ENCODE data around the gene TMPRSS6.

TMPRSS6 gene

DNA sequence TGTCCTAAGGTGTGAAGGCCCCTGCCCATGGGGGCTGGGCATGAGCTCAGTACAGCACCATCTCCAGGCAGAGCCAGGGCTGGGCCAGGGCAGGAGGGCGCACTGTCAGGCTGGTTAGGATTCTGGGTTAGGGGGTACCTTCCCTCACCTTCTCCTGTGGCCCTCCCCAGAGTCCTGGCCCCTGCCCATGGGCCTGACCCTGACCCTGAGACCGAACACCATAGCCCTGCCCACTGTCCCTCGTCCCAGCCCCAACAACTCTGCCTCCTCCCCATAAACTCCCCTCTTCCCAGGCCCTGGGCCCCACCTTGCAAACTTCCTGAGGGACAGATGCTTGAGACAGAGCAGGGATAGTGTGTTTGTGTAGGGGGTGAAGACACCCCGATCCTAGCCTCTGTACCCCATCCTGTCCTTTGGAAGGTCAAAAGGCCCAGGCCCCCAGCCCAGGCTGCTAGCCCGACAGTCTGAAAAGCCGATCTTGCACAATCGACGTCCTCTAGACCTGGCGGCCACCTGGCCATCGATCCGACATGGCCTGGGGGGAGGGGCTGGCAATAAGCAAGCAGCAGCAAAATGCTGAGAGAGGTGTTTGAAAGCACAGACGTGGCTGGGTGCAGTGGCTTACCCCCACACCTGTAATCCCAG is 2.7 kb upstream of the TMPRSS6 start:
- H3K27me3 ChIP-seq (ENCODE audit: insufficient read depth, insufficient read length), result no peaks in the 10 kb centered on the region
- no peak overlapping the region for H3K9ac ChIP-seq (ENCODE audit: insufficient read length, low read depth)
- H3K9me3 ChIP-seq (ENCODE audit: insufficient read depth, low read length), result no peaks in the 10 kb centered on the region
- no peak overlapping the region for H3K4me3 ChIP-seq (ENCODE audit: insufficient read length, low read depth)
- no peaks in the 10 kb centered on the region for H3K36me3 ChIP-seq (ENCODE audit: insufficient read depth, insufficient read length, low read length)
- DNase-seq (ENCODE audit: low read depth, low spot score), result no peak
- peaks cover 4% of the 10 kb centered on the region for H3K4me1 ChIP-seq (ENCODE audit: insufficient read depth, insufficient read length)
- TF ChIP-seq ZNF274 (IDR thresholded peaks at IDR 0.05; ENCODE audit: low read depth, low read length) (no peak), YY1 (IDR thresholded peaks at IDR 0.05; ENCODE audit: insufficient read depth, insufficient read length) (no peak), SUZ12 (IDR thresholded peaks at IDR 0.05; ENCODE audit: extremely low read depth, insufficient read depth, insufficient read length) (no peak)

- DNase-seq (ENCODE audit: low read depth, low spot score), result no peak
- Histone ChIP-seq H3K27me3 (ENCODE audit: insufficient read depth, insufficient read length) (no peaks in the 10 kb centered on the region), H3K4me1 (ENCODE audit: insufficient read depth, insufficient read length) (peaks cover 4% of the 10 kb centered on the region)
Observed at GRCh38 chr22:37111156-37111717, 1.7 kb upstream of the TMPRSS6 start.

GRCh38 chr22:37107816-37108621 is 1.5 kb downstream of the TMPRSS6 start:
- peaks cover 5% of the 10 kb centered on the region for H3K4me1 ChIP-seq (ENCODE audit: insufficient read depth, insufficient read length)
- TF ChIP-seq SUZ12 (IDR thresholded peaks at IDR 0.05; ENCODE audit: extremely low read depth, insufficient read depth, insufficient read length), result no peak
- no peak for TF ChIP-seq ZNF274 (IDR thresholded peaks at IDR 0.05; ENCODE audit: low read depth, low read length)
- no peak for TF ChIP-seq YY1 (IDR thresholded peaks at IDR 0.05; ENCODE audit: insufficient read depth, insufficient read length)
- no peak overlapping the region for H3K4me3 ChIP-seq (ENCODE audit: insufficient read length, low read depth)
- H3K9me3 ChIP-seq (ENCODE audit: insufficient read depth, low read length), result no peaks in the 10 kb centered on the region
- DNase-seq (ENCODE audit: low read depth, low spot score), result no peak
- H3K36me3 ChIP-seq (ENCODE audit: insufficient read depth, insufficient read length, low read length), result no peaks in the 10 kb centered on the region
- H3K27me3 ChIP-seq (ENCODE audit: insufficient read depth, insufficient read length), result no peaks in the 10 kb centered on the region
- H3K9ac ChIP-seq (ENCODE audit: insufficient read length, low read depth), result no peak overlapping the region

More at GRCh38 chr22:37111156-37111717, 1.7 kb upstream of the TMPRSS6 start:
- Histone ChIP-seq H3K9ac (ENCODE audit: insufficient read length, low read depth) (no peak overlapping the region), H3K36me3 (ENCODE audit: insufficient read depth, insufficient read length, low read length) (no peaks in the 10 kb centered on the region), H3K9me3 (ENCODE audit: insufficient read depth, low read length) (no peaks in the 10 kb centered on the region), H3K4me3 (ENCODE audit: insufficient read length, low read depth) (no peak overlapping the region)
- TF ChIP-seq YY1 (IDR thresholded peaks at IDR 0.05; ENCODE audit: insufficient read depth, insufficient read length) (no peak), SUZ12 (IDR thresholded peaks at IDR 0.05; ENCODE audit: extremely low read depth, insufficient read depth, insufficient read length) (no peak), ZNF274 (IDR thresholded peaks at IDR 0.05; ENCODE audit: low read depth, low read length) (no peak)

DNA sequence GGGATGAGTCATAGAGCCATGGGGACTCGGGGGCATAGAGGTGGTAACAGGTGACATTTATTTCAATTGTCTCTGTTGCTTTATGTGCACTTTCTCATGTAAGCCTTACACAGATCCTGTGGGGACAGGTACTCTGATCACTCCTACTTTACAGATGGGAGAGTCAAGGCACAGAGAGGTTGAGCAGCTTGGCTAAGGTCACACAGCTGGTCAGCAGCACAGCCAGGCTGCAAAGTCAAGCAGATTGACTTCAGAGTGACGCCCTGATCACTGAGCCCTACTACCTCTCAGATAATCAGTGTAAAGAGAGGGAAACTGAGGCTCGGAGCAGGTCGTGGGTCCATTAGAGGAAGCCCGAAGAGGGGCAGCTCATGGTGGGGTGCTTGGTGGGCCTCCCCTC is 3.5 kb downstream of the TMPRSS6 start:
- DNase-seq (ENCODE audit: low read depth, low spot score), result no peak
- Histone ChIP-seq H3K9me3 (ENCODE audit: insufficient read depth, low read length) (no peaks in the 10 kb centered on the region), H3K4me1 (ENCODE audit: insufficient read depth, insufficient read length) (peaks cover 5% of the 10 kb centered on the region), H3K4me3 (ENCODE audit: insufficient read length, low read depth) (no peak overlapping the region), H3K27me3 (ENCODE audit: insufficient read depth, insufficient read length) (no peaks in the 10 kb centered on the region), H3K9ac (ENCODE audit: insufficient read length, low read depth) (no peak overlapping the region), H3K36me3 (ENCODE audit: insufficient read depth, insufficient read length, low read length) (no peaks in the 10 kb centered on the region)
- no peak for TF ChIP-seq ZNF274 (IDR thresholded peaks at IDR 0.05; ENCODE audit: low read depth, low read length)
- TF ChIP-seq YY1 (IDR thresholded peaks at IDR 0.05; ENCODE audit: insufficient read depth, insufficient read length), result no peak
- no peak for TF ChIP-seq SUZ12 (IDR thresholded peaks at IDR 0.05; ENCODE audit: extremely low read depth, insufficient read depth, insufficient read length)

- H3K9ac ChIP-seq (ENCODE audit: insufficient read length, low read depth), result no peak overlapping the region
- no peaks in the 10 kb centered on the region for H3K9me3 ChIP-seq (ENCODE audit: insufficient read depth, low read length)
- DNase-seq (ENCODE audit: low read depth, low spot score), result no peak
- no peaks in the 10 kb centered on the region for H3K36me3 ChIP-seq (ENCODE audit: insufficient read depth, insufficient read length, low read length)
- H3K4me1 ChIP-seq (ENCODE audit: insufficient read depth, insufficient read length), result peaks cover 5% of the 10 kb centered on the region
- no peaks in the 10 kb centered on the region for H3K27me3 ChIP-seq (ENCODE audit: insufficient read depth, insufficient read length)
- H3K4me3 ChIP-seq (ENCODE audit: insufficient read length, low read depth), result no peak overlapping the region
- TF ChIP-seq SUZ12 (IDR thresholded peaks at IDR 0.05; ENCODE audit: extremely low read depth, insufficient read depth, insufficient read length) (no peak), YY1 (IDR thresholded peaks at IDR 0.05; ENCODE audit: insufficient read depth, insufficient read length) (no peak), ZNF274 (IDR thresholded peaks at IDR 0.05; ENCODE audit: low read depth, low read length) (no peak)
Observed at GRCh38 chr22:37105154-37105553, 4.4 kb downstream of the TMPRSS6 start.

DNA sequence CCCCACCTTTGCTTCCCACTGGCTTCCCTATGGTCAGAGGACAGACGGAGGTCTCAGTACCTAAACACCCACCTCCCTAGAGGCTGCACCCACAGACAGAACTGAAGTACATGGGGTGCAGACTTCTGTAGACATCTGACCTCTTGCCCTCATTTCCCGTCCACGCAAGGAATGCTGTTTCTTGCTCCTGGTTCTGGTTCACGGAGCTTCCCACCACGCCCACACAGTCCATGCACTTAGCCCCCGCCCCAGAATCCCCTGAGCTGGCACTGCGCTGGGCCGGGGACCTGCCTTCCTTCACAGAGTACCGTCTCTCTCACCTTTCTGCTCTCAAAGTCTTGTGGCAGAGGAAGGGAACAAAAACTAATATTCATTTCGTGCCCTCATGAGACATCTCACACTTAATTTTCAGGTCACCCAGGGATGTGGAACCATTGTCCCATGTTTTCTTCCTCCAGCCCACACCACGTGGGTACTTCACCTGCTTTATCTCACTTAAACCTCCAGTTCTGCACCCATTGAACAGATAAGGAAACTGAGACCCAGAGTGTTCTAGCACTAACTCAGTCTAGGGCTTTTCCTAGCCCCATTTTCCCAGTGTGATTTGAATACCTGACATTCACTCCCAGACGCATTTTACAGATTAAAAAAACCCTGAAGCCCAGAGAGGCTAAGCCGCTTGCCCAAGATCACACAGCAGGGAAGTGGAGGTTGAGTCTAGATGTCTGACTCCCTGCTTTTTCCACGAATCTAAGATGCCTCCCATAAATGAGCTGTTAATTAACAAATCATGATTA is 5.7 kb downstream of the TMPRSS6 start:
- Histone ChIP-seq H3K36me3 (ENCODE audit: insufficient read depth, insufficient read length, low read length) (no peaks in the 10 kb centered on the region), H3K9ac (ENCODE audit: insufficient read length, low read depth) (no peak overlapping the region), H3K27me3 (ENCODE audit: insufficient read depth, insufficient read length) (no peaks in the 10 kb centered on the region), H3K4me3 (ENCODE audit: insufficient read length, low read depth) (no peak overlapping the region), H3K9me3 (ENCODE audit: insufficient read depth, low read length) (no peaks in the 10 kb centered on the region), H3K4me1 (ENCODE audit: insufficient read depth, insufficient read length) (peaks cover 5% of the 10 kb centered on the region)
- TF ChIP-seq ZNF274 (IDR thresholded peaks at IDR 0.05; ENCODE audit: low read depth, low read length), result no peak
- TF ChIP-seq YY1 (IDR thresholded peaks at IDR 0.05; ENCODE audit: insufficient read depth, insufficient read length), result no peak
- no peak for TF ChIP-seq SUZ12 (IDR thresholded peaks at IDR 0.05; ENCODE audit: extremely low read depth, insufficient read depth, insufficient read length)
- no peak for DNase-seq (ENCODE audit: low read depth, low spot score)

All from NT2/D1 (cell line).